Measurements from ENCODE around the gene COL1A2. TPM values are rescaled to one million over a fixed set of nuclear protein-coding genes. Genes with fewer than 3 reads are reported as not detected.

Gene COL1A2
- total RNA-seq, 1 experiment from 2014 or later: 3.0 TPM

- POLR2A ChIA-PET: no interaction called here
- Histone ChIP-seq H3K27me3 (ENCODE audit: insufficient read depth, low read length) (no peaks in the 10 kb centered on the region), H3K4me2 (ENCODE audit: low read length) (no peak overlapping the region), H3K4me1 (ENCODE audit: control insufficient read depth in 1 of 2, insufficient read depth in 2 of 2, low read length in 2 of 2) (no peaks in the 10 kb centered on the region), H3K9me2 (ENCODE audit: insufficient read depth) (0 out of 2 replicates have a peak, but pooled peaks cover under 1% of the 10 kb centered on the region), H3K9me3 (ENCODE audit: control insufficient read depth in 1 of 2, insufficient read depth in 1 of 2, low read depth in 1 of 2, low read length in 2 of 2) (no peaks in the 10 kb centered on the region), H3K4me3 (replicated peaks in 1 of 2; ENCODE audit: low read depth in 1 of 2, low read length in 2 of 2) (no peak overlapping the region), H3K9ac (ENCODE audit: low read length) (no peak overlapping the region), H4K20me1 (ENCODE audit: insufficient read depth) (no peaks in the 10 kb centered on the region), H2AFZ (ENCODE audit: low read depth, low read length, poor library complexity, severe bottlenecking) (no peak overlapping the region), H3K36me3 (ENCODE audit: control insufficient read depth in 1 of 2, insufficient read depth in 2 of 2, low read length in 2 of 2) (no peaks in the 10 kb centered on the region), H3K27ac (ENCODE audit: low read depth, low read length) (no peak overlapping the region), H3K79me2 (ENCODE audit: insufficient read depth, low read length) (no peaks in the 10 kb centered on the region)
- CTCF ChIA-PET: no interaction called here
- DNase-seq (ENCODE audit: low read depth, low spot score) (no peak), ATAC-seq (no peak)
- no TSS peak for BruUV-seq (replicated peaks)
- no peak for TF ChIP-seq JUND (IDR thresholded peaks at IDR 0.05)
- no peak for TF ChIP-seq ATF3 (IDR thresholded peaks at IDR 0.05)
- RAD21 ChIA-PET (ENCODE audit: low non-redundant PET in 1 of 2, low total read pairs in 2 of 2, uncharacterized antibody in 2 of 2, unreplicated experiment in 2 of 2): no interaction called here
- intact Hi-C loops (cut with micrococcal nuclease): no loop called here
Observed at GRCh38 chr7:94350734-94351133, 44.0 kb upstream of the COL1A2 start.

DNA sequence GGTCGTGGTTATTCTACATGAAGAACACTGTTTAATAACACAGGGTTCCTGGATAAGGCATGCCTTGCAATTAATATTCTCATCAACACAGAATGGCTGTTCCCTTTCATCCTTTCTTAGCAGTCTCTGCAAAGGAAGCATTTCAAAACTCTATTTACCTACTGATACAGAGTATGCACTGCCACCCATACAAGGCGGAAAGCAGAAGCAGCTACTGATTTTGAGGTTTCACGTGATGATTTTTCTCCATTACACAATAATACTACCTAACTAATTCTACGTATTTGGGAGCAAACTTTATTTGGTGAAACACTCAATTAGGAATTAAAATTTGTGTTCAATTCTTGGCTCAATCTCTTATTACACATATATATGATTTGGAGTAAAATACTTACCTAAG lies 43.0 kb upstream of the COL1A2 start:
- ChIA-PET POLR2A (no interaction called here), CTCF (no interaction called here), RAD21 (ENCODE audit: low non-redundant PET in 1 of 2, low total read pairs in 2 of 2, uncharacterized antibody in 2 of 2, unreplicated experiment in 2 of 2) (no interaction called here)
- no peak overlapping the region for H3K9ac ChIP-seq (ENCODE audit: low read length)
- H3K4me2 ChIP-seq (ENCODE audit: low read length): no peak overlapping the region
- no peak for ATAC-seq
- no peak overlapping the region for H3K4me3 ChIP-seq (replicated peaks in 1 of 2; ENCODE audit: low read depth in 1 of 2, low read length in 2 of 2)
- no peaks in the 10 kb centered on the region for H3K27me3 ChIP-seq (ENCODE audit: insufficient read depth, low read length)
- H4K20me1 ChIP-seq (ENCODE audit: insufficient read depth): no peaks in the 10 kb centered on the region
- no peaks in the 10 kb centered on the region for H3K36me3 ChIP-seq (ENCODE audit: control insufficient read depth in 1 of 2, insufficient read depth in 2 of 2, low read length in 2 of 2)
- H3K9me3 ChIP-seq (ENCODE audit: control insufficient read depth in 1 of 2, insufficient read depth in 1 of 2, low read depth in 1 of 2, low read length in 2 of 2): no peaks in the 10 kb centered on the region
- no peak overlapping the region for H3K27ac ChIP-seq (ENCODE audit: low read depth, low read length)
- H3K9me2 ChIP-seq (ENCODE audit: insufficient read depth): no peaks in the 10 kb centered on the region
- no peak overlapping the region for H2AFZ ChIP-seq (ENCODE audit: low read depth, low read length, poor library complexity, severe bottlenecking)
- intact Hi-C loops (cut with micrococcal nuclease): no loop called here
- no peak for DNase-seq (ENCODE audit: low read depth, low spot score)
- no TSS peak for BruUV-seq (replicated peaks)
- no peaks in the 10 kb centered on the region for H3K4me1 ChIP-seq (ENCODE audit: control insufficient read depth in 1 of 2, insufficient read depth in 2 of 2, low read length in 2 of 2)
- H3K79me2 ChIP-seq (ENCODE audit: insufficient read depth, low read length): no peaks in the 10 kb centered on the region
- TF ChIP-seq JUND (IDR thresholded peaks at IDR 0.05) (no peak), ZNF274 (IDR thresholded peaks at IDR 0.05; ENCODE audit: low read depth, low read length) (no peak), EZH2phosphoT487 (IDR thresholded peaks at IDR 0.05; ENCODE audit: borderline replicate concordance) (no peak), YY1 (IDR thresholded peaks at IDR 0.05; ENCODE audit: extremely low read depth, insufficient replicate concordance, low read depth, low read length) (no peak), CEBPB (IDR thresholded peaks at IDR 0.05; ENCODE audit: low read depth) (no peak), ATF3 (IDR thresholded peaks at IDR 0.05) (no peak), SRF (IDR thresholded peaks at IDR 0.05; ENCODE audit: low read depth) (no peak), POLR2A (IDR thresholded peaks at IDR 0.05; ENCODE audit: borderline replicate concordance, extremely low read depth, insufficient read depth, insufficient read length) (no peak), ELF1 (IDR thresholded peaks at IDR 0.05; ENCODE audit: borderline replicate concordance, low read depth) (no peak), CTCF (IDR thresholded peaks at IDR 0.05 in 2 of 3, conservative IDR thresholded peaks at IDR 0.05 in 1 of 3; ENCODE audit: borderline replicate concordance in 1 of 3, insufficient read depth in 1 of 3, low read depth in 2 of 3, low read length in 2 of 3) (no peak), RAD21 (IDR thresholded peaks at IDR 0.05; ENCODE audit: low read depth) (no peak), SIN3A (IDR thresholded peaks at IDR 0.05; ENCODE audit: low read depth) (no peak), EGR1 (IDR thresholded peaks at IDR 0.05; ENCODE audit: low read depth) (no peak), EZH2 (IDR thresholded peaks at IDR 0.05) (no peak), POLR2AphosphoS5 (IDR thresholded peaks at IDR 0.05; ENCODE audit: low read depth, low read length) (no peak)
- TF ChIP-seq, protein P1, sequence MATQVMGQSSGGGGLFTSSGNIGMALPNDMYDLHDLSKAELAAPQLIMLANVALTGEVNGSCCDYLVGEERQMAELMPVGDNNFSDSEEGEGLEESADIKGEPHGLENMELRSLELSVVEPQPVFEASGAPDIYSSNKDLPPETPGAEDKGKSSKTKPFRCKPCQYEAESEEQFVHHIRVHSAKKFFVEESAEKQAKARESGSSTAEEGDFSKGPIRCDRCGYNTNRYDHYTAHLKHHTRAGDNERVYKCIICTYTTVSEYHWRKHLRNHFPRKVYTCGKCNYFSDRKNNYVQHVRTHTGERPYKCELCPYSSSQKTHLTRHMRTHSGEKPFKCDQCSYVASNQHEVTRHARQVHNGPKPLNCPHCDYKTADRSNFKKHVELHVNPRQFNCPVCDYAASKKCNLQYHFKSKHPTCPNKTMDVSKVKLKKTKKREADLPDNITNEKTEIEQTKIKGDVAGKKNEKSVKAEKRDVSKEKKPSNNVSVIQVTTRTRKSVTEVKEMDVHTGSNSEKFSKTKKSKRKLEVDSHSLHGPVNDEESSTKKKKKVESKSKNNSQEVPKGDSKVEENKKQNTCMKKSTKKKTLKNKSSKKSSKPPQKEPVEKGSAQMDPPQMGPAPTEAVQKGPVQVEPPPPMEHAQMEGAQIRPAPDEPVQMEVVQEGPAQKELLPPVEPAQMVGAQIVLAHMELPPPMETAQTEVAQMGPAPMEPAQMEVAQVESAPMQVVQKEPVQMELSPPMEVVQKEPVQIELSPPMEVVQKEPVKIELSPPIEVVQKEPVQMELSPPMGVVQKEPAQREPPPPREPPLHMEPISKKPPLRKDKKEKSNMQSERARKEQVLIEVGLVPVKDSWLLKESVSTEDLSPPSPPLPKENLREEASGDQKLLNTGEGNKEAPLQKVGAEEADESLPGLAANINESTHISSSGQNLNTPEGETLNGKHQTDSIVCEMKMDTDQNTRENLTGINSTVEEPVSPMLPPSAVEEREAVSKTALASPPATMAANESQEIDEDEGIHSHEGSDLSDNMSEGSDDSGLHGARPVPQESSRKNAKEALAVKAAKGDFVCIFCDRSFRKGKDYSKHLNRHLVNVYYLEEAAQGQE (IDR thresholded peaks at IDR 0.05; ENCODE audit: low read depth): no peak

Data from HCT116 (cell line).